Measurements from ENCODE around the gene C16orf96.

- peak; percentile 84 for TF ChIP-seq CTCF (IDR thresholded peaks at IDR 0.05)
- TF ChIP-seq E2F1 (CRISPR knock-in tag; IDR thresholded peaks at IDR 0.05): no peak
- TF ChIP-seq CREB1 (CRISPR knock-in tag; IDR thresholded peaks at IDR 0.05): no peak
- TF ChIP-seq ZNF121 (CRISPR knock-in tag; IDR thresholded peaks at IDR 0.05): no peak
- TF ChIP-seq ATF3 (CRISPR knock-in tag; conservative IDR thresholded peaks at IDR 0.05): no peak
- peak; percentile 56; the same call in 1 of the 2 replicates for TF ChIP-seq KAT7 (CRISPR knock-in tag; IDR thresholded peaks at IDR 0.05; ENCODE audit: borderline replicate concordance)
- TF ChIP-seq IRF1 (CRISPR knock-in tag; IDR thresholded peaks at IDR 0.05): no peak
- no peak for TF ChIP-seq TP53 (CRISPR knock-in tag; IDR thresholded peaks at IDR 0.05)
- TF ChIP-seq, protein P1, sequence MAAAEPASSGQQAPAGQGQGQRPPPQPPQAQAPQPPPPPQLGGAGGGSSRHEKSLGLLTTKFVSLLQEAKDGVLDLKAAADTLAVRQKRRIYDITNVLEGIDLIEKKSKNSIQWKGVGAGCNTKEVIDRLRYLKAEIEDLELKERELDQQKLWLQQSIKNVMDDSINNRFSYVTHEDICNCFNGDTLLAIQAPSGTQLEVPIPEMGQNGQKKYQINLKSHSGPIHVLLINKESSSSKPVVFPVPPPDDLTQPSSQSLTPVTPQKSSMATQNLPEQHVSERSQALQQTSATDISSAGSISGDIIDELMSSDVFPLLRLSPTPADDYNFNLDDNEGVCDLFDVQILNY (CRISPR knock-in tag; IDR thresholded peaks at IDR 0.05): no peak
- TF ChIP-seq ZBTB21 (CRISPR knock-in tag; IDR thresholded peaks at IDR 0.05; ENCODE audit: borderline replicate concordance): no peak
- TF ChIP-seq, protein P2, sequence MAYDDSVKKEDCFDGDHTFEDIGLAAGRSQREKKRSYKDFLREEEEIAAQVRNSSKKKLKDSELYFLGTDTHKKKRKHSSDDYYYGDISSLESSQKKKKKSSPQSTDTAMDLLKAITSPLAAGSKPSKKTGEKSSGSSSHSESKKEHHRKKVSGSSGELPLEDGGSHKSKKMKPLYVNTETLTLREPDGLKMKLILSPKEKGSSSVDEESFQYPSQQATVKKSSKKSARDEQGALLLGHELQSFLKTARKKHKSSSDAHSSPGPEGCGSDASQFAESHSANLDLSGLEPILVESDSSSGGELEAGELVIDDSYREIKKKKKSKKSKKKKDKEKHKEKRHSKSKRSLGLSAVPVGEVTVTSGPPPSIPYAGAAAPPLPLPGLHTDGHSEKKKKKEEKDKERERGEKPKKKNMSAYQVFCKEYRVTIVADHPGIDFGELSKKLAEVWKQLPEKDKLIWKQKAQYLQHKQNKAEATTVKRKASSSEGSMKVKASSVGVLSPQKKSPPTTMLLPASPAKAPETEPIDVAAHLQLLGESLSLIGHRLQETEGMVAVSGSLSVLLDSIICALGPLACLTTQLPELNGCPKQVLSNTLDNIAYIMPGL (CRISPR knock-in tag; IDR thresholded peaks at IDR 0.05): no peak
- TF ChIP-seq, protein P3, sequence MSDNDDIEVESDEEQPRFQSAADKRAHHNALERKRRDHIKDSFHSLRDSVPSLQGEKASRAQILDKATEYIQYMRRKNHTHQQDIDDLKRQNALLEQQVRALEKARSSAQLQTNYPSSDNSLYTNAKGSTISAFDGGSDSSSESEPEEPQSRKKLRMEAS (CRISPR knock-in tag; IDR thresholded peaks at IDR 0.05): peak; percentile 69
- TF ChIP-seq ESRRA (CRISPR knock-in tag; IDR thresholded peaks at IDR 0.05; ENCODE audit: borderline replicate concordance): no peak
- TF ChIP-seq NFYB (CRISPR knock-in tag; conservative IDR thresholded peaks at IDR 0.05; ENCODE audit: low read depth): no peak
These were observed 68.1 kb downstream of the C16orf96 start, which contains the start of gene MGRN1 for GRCh38 chr16:4624015-4624826.

All from WTC11 (cell line).